COLO668 (cell line): Measurements from ENCODE around the gene SCN5A.

Experiments used
- DNase-seq: peaks from one replicate; lab custom pipeline; 2025; ENCODE audit not compliant: unreplicated experiment; lab: John Stamatoyannopoulos, UW

SCN5A gene

GRCh38 chr3:38511546-38511945 is 137.9 kb downstream of the SCN5A start:
- no peak for DNase-seq

GRCh38 chr3:38510631-38511030 is 138.9 kb downstream of the SCN5A start:
- DNase-seq: no peak

- DNase-seq: no peak
These were observed 139.8 kb downstream of the SCN5A start for GRCh38 chr3:38509732-38510131.

GRCh38 chr3:38507120-38507519 is 142.4 kb downstream of the SCN5A start:
- DNase-seq: no peak

GRCh38 chr3:38500688-38501417 is 148.6 kb downstream of the SCN5A start:
- DNase-seq: no peak
